Measurements from ENCODE around the gene PRKCB.

The PRKCB gene

GRCh38 chr16:23866621-23867020, 30.8 kb downstream of the PRKCB start:
- no peak for DNase-seq

- no peak for DNase-seq
These were observed 31.8 kb downstream of the PRKCB start for GRCh38 chr16:23867566-23867965.

- DNase-seq: no peak
These were observed 32.4 kb downstream of the PRKCB start for GRCh38 chr16:23868136-23868535.

- no peak for DNase-seq
These were observed 33.3 kb downstream of the PRKCB start for GRCh38 chr16:23869052-23869451.

GRCh38 chr16:23871924-23872323, 36.1 kb downstream of the PRKCB start:
- no peak for DNase-seq

- DNase-seq: no peak
These were observed 39.0 kb downstream of the PRKCB start for GRCh38 chr16:23874613-23875294.

- no peak for DNase-seq
These were observed 40.6 kb downstream of the PRKCB start for GRCh38 chr16:23876256-23876896.

GRCh38 chr16:23877107-23878070, 41.6 kb downstream of the PRKCB start:
- DNase-seq: no peak

- no peak for DNase-seq
These were observed 44.1 kb downstream of the PRKCB start for GRCh38 chr16:23879735-23880373.

GRCh38 chr16:23889189-23889588, 53.4 kb downstream of the PRKCB start:
- no peak for DNase-seq

GRCh38 chr16:23893986-23894385, 58.2 kb downstream of the PRKCB start:
- no peak for DNase-seq

GRCh38 chr16:23895052-23895451, 59.3 kb downstream of the PRKCB start:
- DNase-seq: no peak

- no peak for DNase-seq
These were observed 61.3 kb downstream of the PRKCB start for GRCh38 chr16:23896832-23897821.

- DNase-seq: no peak
These were observed 63.1 kb downstream of the PRKCB start for GRCh38 chr16:23898682-23899430.

- no peak for DNase-seq
These were observed 64.1 kb downstream of the PRKCB start for GRCh38 chr16:23899869-23900268.

GRCh38 chr16:23900480-23901177, 64.8 kb downstream of the PRKCB start:
- no peak for DNase-seq

- DNase-seq: no peak
These were observed 65.6 kb downstream of the PRKCB start for GRCh38 chr16:23901178-23902033.

- DNase-seq: no peak
These were observed 66.4 kb downstream of the PRKCB start for GRCh38 chr16:23902034-23902747.

Measured in midbrain (tissue), 1 donor.